ENCODE measurements around the gene C20orf96.

Gene C20orf96

GRCh38 chr20:311609-312008 lies 21.1 kb upstream of the C20orf96 start:
- no peak for FAIRE-seq

DNA sequence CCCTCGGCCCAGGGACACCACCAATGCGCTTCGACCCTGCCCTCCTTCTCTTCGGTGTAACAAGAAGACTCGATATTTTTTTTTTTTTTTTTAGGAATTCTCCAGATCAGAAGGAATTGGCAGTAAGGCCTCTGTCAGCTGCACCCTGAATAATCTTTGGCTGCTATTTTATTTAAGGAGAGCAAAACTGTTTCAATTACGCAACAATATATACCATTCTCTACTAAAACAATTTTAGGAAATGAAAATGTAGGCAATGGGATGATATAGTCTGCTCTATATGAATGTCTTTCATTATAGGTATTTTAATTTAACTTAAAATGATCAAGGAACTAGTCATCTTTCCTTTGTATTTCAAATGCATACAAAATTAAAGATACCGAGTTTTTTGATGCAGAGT lies 20.1 kb upstream of the C20orf96 start:
- no peak for FAIRE-seq

DNA sequence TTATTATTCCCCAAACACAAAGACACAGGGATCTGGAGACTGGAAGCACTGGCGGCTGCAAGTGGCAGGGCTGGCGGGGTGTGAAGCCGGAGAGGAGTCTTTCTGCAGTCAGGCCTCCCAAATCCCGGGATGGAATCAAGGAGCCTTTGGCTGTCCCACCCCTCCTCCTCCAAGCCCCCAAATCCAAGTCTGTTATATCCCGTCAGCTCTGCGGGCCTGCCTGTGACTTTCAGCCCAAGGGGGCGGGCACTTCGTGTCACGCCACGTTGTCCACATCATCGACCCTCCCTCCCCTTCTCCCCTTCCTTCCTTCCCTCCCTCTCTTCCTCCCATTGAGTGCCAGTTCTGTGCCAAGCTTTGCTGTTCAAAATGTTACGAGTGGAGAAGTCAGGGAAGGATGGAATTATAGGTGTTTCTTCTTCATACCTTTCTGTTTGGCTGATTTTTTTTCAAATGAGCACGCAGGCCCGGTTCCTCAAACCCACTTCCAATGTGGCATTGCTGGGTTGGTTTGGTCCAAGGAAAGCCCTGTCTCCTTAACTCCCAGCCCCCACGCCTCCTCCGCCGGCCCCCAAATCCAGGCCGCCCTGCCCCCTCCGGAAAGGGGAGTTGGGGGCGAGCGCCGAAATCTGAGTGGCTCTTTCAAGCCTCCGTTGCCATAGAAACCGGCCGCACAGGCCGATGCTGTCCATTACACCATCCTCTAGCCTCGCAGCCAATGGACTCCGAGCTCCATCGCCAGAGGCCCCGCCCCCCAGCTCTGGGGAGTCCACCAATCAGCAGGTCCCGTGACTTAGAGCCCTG lies 19.5 kb upstream of the C20orf96 start:
- FAIRE-seq = peak; percentile 100

- no peak for FAIRE-seq
Observed at GRCh38 chr20:309306-309840, 18.8 kb upstream of the C20orf96 start.

DNA sequence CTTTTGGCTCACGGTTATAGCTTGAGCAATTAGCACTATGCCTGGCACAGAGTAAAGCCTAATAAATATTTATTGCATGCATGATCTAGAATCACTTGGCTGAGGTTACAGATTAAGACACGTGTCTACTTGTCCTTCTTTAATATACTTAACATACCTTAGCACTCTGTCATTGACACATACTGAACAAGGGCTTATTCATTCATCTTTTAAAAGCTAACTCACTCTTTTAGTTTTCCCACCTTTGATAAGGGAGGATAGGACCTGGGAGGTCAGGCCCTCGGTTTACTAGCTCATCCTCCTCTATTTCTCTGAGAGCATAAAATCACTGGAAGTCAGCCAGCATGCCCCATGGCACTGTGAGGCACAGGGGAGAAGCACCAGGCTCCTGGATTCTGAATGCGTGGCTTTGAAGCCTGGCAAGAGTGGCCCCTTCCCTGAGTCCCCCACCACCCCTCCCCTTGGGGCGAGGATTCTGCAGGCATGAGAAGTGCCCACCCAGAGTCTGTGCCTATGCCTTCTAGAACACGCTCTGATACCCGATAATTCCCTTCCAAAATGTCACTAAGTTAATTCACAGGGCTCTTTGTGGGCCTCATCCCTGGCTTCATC lies 18.0 kb upstream of the C20orf96 start:
- no peak for FAIRE-seq

- FAIRE-seq = no peak
Observed at GRCh38 chr20:305745-306144, 15.2 kb upstream of the C20orf96 start.

DNA sequence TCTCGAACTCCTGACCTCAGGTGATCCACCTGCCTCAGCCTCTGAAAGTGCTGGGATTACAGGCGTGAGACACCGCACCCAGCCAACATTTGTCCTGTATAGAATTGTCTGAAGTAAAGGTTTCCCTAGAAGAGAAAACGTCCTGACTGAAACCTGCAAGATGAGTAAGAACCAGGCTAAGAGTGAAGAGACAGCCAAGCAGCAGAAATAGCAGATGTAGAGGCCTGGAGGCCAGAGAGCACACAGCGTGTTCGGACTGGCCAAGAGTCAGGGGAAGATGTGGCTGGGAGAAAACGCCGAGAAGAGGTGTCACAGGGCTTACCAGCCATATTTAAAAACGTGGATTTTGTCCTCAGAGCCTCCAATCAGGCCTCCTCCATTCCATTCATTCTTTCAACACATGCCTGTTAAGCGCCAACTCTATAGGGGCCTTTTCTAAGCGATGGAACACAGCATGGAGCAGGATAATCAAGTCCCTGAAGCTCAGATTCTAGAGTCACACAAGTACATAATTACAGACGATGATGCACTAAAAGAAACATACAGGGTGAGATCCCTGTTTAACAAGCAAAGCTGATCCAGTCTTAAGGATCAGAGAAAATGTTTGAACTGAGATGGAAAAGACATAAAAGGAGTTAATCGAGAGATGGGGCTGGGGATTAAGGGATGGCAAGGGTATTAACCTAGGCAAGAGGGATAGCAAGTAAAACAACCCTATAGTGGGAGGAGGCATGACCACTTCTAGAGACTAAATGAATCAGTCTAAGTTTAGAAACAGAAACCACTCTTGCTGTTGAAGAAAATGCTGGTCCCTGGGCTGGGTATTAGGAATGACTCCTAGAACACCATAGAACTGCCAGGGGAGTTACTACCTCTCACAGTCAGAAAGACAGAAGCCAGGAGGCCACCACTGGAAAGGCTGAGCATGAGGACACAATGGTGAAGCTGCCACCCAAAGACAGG lies 11.6 kb upstream of the C20orf96 start:
- no peak for FAIRE-seq

GRCh38 chr20:300345-300990 lies 9.9 kb upstream of the C20orf96 start:
- no peak for FAIRE-seq

DNA sequence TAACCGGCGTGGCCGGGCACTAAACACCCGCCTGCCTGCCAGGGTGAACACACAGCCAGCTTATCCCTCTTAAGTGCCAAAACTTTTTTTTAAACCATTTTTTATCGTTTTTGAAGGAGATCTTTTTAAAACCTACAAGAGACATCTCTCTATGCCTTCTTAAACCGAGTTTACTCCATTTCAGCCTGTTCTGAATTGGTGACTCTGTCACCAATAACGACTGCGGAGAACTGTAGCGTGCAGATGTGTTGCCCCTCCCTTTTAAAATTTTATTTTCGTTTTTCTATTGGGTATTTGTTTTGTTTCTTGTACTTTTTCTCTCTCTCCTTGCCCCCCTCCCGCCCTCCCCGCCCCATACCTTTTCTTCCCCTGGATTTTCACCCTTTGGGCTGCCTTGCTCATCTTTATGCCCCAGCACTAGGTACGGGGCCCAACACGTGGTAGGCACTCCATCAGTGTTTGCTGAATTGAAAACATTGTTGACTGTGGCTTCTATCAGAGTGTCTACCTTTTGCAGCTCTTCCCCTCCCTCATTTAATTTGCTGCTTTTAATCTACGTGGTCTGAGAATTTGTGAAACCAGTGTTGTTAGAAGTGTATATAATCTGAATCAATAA lies 8.3 kb upstream of the C20orf96 start:
- no peak for FAIRE-seq

DNA sequence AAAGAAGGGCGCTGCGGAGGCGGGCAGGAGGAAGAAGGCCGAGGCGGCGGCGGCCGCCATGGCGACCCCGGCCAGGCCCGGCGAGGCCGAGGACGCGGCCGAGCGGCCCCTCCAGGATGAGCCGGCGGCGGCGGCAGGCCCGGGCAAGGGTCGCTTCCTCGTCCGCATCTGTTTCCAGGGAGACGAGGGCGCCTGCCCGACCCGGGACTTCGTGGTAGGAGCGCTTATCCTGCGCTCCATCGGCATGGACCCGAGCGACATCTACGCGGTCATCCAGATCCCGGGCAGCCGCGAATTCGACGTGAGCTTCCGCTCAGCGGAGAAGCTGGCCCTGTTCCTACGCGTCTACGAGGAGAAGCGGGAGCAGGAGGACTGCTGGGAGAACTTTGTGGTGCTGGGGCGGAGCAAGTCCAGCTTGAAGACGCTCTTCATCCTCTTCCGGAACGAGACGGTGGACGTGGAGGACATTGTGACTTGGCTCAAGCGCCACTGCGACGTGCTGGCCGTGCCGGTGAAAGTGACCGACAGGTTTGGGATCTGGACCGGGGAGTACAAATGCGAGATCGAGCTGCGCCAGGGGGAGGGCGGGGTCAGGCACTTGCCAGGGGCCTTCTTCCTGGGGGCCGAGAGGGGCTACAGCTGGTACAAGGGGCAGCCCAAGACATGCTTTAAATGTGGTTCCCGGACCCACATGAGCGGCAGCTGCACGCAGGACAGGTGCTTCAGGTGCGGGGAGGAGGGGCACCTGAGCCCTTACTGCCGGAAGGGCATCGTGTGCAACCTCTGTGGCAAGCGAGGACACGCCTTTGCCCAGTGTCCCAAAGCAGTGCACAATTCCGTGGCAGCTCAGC lies 7.6 kb upstream of the C20orf96 start:
- FAIRE-seq = no peak

DNA sequence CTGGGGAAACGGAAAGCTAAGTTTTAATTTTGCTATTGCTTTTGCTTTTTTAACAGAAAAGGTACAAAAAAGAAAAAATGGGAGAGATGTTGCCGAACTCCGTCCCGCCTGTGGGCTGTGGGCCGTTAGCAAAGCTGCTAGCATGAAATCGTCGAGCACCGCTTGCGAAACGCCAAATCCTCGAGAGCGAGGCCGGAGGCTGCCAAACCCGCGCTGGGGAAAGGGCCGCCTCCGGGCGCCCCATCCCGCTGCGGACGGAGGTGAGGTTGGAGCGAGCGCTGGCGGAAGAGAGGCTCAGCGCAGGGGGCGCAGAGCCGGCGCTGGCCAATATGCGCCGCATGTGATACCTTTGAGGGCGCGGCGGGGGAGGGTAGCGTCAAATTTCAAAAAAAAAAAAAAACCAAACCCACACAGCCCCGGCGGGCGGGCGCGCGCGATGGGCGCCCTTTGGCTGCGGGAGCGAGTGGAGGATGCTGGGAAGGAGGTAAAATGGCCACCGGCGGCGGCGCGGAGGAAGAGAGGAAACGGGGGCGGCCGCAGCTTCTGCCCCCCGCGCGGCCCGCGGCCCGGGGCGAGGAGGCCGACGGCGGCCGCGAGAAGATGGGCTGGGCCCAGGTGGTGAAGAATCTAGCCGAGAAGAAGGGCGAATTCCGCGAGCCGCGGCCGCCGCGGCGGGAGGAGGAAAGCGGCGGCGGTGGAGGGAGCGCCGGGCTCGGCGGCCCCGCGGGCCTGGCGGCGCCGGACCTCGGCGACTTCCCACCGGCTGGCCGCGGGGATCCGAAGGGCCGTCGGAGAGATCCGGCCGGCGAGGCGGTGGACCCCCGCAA lies 6.8 kb upstream of the C20orf96 start, which contains the start of gene ZCCHC3:
Gene ZCCHC3 (plus strand): TSS at position 473 of the 827 bp plus-strand sequence. CDS start 17 bp downstream, at position 490.
- FAIRE-seq = peak; percentile 95

- no peak for FAIRE-seq
Observed at GRCh38 chr20:295804-296203, 5.3 kb upstream of the C20orf96 start.

- no peak for FAIRE-seq
Observed at GRCh38 chr20:294602-295001, 4.1 kb upstream of the C20orf96 start.

DNA sequence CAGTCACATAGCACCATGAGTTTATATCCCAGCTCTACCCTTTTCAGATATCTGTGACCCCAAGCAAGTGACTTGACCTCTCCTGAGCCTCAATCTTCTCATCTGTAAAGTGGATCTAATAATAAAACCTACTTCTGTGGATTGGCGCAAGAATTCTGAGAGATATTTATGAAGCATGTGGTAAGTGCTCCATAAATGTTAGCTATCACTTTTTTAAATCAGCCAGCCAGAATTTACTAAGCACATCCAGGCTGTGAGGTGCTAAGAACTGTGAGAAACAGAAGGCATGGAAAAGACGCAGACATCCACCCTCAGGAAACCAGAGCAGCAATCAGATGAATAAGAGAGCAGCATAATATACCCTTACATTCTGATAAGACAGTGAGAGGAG lies 862 bp downstream of the C20orf96 start:
- FAIRE-seq = no peak

- FAIRE-seq = no peak
Observed at GRCh38 chr20:288956-289692, 1.4 kb downstream of the C20orf96 start.

GRCh38 chr20:286508-286907 lies 4.0 kb downstream of the C20orf96 start:
- no peak for FAIRE-seq

DNA sequence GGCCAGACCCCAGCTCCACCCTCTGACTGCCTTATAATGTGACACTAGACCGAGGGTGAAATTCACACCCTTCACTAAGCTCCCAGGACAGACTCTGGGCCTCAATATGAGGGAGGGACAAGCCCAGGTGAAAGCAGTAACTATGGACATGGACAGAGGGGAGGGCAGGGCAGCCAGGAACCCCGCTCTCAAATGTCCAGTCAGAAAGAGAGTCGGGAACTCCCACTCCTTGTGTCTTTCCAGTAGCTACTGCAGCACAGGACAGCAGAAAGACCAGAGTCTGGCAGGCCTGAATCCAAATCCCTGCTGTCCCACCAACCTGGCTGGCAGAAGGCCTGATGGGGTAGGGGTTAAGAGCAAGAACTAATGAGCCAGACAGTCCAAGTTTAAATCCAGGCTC lies 6.4 kb downstream of the C20orf96 start:
- FAIRE-seq = no peak

- FAIRE-seq = no peak
Observed at GRCh38 chr20:278607-279571, 11.7 kb downstream of the C20orf96 start.

Data from G401.6 (cell line).